OCI-LY7 (cell line): ENCODE measurements around the gene MALRD1.

ENCODE experiments used
- CTCF ChIP-seq: fragments of 200-600 bp; sonication (generic); conservative IDR thresholded peaks from 2 replicates; pipeline ENCODE4 v1.5.1; 2014; ENCODE audit warnings: mild to moderate bottlenecking, antibody characterized with exemption, low read length, moderate library complexity, mixed read lengths
- EZH2phosphoT487 ChIP-seq: fragments of 200-600 bp; sonication (generic); IDR thresholded peaks from 2 replicates; pipeline ENCODE4 v1.6.1; 2018; ENCODE audit warnings: low read depth, borderline replicate concordance, mild to moderate bottlenecking, mixed run types, antibody characterized with exemption, low read length, moderate library complexity, mixed read lengths

- TF ChIP-seq CTCF (no peak), EZH2phosphoT487 (no peak)
Observed at GRCh38 chr10:19043431-19043830, 5.2 kb upstream of the MALRD1 start.
